ENCODE measurements around the gene GPR179. TPM values are rescaled to one million over a fixed set of nuclear protein-coding genes. Genes with fewer than 3 reads are reported as not detected.

The GPR179 gene
- total RNA-seq, 1 experiment from 2014 or later, result 0.05 TPM

DNA sequence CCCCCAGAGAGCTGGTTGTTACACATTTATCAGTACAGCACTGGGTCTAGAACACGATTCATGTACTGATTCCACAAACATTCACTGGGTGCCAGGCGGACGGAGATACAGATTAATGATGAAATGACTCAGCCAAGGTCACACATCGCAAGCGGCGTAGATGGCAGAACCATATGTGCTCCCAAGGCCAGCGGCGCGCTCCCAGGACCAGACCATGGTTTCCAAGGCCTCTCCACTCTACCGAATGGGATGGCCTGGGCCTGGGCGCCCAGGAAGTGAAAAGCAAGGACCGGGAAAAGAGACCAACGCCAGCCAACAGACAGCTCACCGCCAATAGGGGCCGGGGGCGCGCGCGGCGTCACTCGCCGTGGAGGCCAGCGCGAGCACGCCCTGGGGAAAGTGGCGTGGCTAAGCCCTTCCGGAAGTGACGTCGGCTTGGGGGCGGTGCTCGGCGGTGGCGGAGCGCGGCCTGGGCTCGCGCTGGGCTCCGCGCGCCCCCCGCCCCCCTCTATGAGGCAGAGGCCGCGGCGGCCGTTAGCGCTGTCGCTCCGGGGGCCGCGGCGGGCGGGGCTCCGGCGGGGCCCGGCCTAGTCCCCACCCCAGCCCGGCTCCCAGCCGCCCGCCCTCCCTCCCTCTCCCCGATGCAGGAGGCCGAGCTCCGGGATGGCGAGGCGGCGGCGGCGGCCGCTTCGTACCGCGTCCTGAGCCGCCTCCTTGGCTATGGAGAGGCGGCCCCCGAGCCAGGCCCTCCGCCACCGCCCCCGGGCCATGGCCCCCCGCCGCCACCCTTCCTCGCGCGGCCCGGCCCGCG, 7.9 kb upstream of the GPR179 start, which contains the start of gene SOCS7:
SOCS7 (plus strand) TSS at position 433 of the 811 bp plus-strand sequence; CDS start at position 642, 209 bp downstream.
- POLR2A ChIA-PET, result interaction anchor here (0.6 to 1.4 kb wide), 9 partner anchors 11 to 1750 kb away, joined by 3 to 18 read pairs (median 5); partner anchors contain the start of gene MRM1
- H3K9me3 Mint-ChIP-seq (ENCODE audit: unreplicated experiment), result no peaks in the 10 kb centered on the region
- CTCF ChIA-PET, result interaction anchor here (0.6 to 6.4 kb wide), 10 partner anchors 10 to 875 kb away, joined by 3 to 183 read pairs (median 4); no protein-coding TSS in a partner anchor

DNA sequence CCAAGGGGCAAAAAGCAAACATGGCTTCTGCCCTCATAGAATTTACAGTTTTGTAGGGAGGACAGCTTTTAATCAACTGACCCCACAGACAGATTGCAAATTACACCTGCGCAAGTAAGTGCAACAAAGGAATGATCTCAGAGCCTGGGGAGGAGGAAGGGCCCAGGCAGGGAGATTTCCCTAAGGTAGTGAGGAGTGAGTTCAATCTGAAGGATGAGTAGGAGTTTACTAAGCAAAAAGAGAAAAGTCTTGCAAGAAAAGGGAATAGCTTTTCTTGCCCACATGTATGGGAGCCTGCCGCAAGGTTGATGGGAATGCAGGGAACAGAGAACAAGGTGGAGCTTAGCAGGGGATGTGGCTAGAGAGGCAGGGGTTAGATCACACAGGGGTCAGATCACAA, 6.3 kb upstream of the GPR179 start:
- CTCF ChIA-PET, result interaction anchor here (0.6 to 6.4 kb wide), 10 partner anchors 9 to 143 kb away, joined by 3 to 183 read pairs (median 6); no protein-coding TSS in a partner anchor

More for the DNA sequence above, 7.9 kb upstream of the GPR179 start, which contains the start of gene SOCS7:
- TF ChIP-seq, protein P1, sequence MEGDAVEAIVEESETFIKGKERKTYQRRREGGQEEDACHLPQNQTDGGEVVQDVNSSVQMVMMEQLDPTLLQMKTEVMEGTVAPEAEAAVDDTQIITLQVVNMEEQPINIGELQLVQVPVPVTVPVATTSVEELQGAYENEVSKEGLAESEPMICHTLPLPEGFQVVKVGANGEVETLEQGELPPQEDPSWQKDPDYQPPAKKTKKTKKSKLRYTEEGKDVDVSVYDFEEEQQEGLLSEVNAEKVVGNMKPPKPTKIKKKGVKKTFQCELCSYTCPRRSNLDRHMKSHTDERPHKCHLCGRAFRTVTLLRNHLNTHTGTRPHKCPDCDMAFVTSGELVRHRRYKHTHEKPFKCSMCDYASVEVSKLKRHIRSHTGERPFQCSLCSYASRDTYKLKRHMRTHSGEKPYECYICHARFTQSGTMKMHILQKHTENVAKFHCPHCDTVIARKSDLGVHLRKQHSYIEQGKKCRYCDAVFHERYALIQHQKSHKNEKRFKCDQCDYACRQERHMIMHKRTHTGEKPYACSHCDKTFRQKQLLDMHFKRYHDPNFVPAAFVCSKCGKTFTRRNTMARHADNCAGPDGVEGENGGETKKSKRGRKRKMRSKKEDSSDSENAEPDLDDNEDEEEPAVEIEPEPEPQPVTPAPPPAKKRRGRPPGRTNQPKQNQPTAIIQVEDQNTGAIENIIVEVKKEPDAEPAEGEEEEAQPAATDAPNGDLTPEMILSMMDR (IDR thresholded peaks at IDR 0.05; ENCODE audit: insufficient read depth in 1 of 2, low read depth in 1 of 2, low read length in 1 of 2, severe bottlenecking in 1 of 2, unreplicated experiment in 1 of 2), result no peak
- H3K4me3 ChIP-seq (ENCODE audit: low read depth, low read length), result peak within 1 kb of the TSS; percentile 71
- no TSS peak for BruUV-seq (replicated peaks)
- DNase-seq, result peak; percentile 94 to 97
- Mint-ChIP-seq H3K27me3 (ENCODE audit: insufficient read depth, unreplicated experiment) (no peaks in the 10 kb centered on the region), H3K4me1 (ENCODE audit: low read depth, unreplicated experiment) (peaks cover 30% of the 10 kb centered on the region), H3K27ac (ENCODE audit: unreplicated experiment) (peak within 1 kb of the TSS; percentile 92), H3K4me3 (ENCODE audit: unreplicated experiment) (peak within 1 kb of the TSS; percentile 92), H3K36me3 (ENCODE audit: insufficient read depth, unreplicated experiment) (peaks cover 5% of the 10 kb centered on the region)
- no peaks in the 10 kb centered on the region for H3K9me3 ChIP-seq
- no peaks in the 10 kb centered on the region for H3K27me3 ChIP-seq (replicated peaks; ENCODE audit: control insufficient read depth, insufficient read depth, low read length)
- peaks cover 14% of the 10 kb centered on the region for H3K4me1 ChIP-seq
- intact Hi-C loops (cut with micrococcal nuclease; ENCODE audit: unreplicated experiment), result loop anchor here (10.0 kb wide), 1 partner anchor 133 kb away; no protein-coding TSS in a partner anchor
- no peaks in the 10 kb centered on the region for H3K36me3 ChIP-seq (ENCODE audit: control insufficient read depth, insufficient read depth, low read length)

More for the DNA sequence above, 6.3 kb upstream of the GPR179 start:
- no peak overlapping the region for H3K4me3 ChIP-seq (ENCODE audit: low read depth, low read length)
- peaks cover 23% of the 10 kb centered on the region for H3K4me1 Mint-ChIP-seq (ENCODE audit: low read depth, unreplicated experiment)
- H3K27me3 Mint-ChIP-seq (ENCODE audit: insufficient read depth, unreplicated experiment), result no peaks in the 10 kb centered on the region
- peak overlapping the region; percentile 77 for H3K27ac Mint-ChIP-seq (ENCODE audit: unreplicated experiment)
- intact Hi-C loops (cut with micrococcal nuclease; ENCODE audit: unreplicated experiment), result loop anchor here (10.0 kb wide), 1 partner anchor 135 kb away; no protein-coding TSS in a partner anchor
- no peaks in the 10 kb centered on the region for H3K36me3 ChIP-seq (ENCODE audit: control insufficient read depth, insufficient read depth, low read length)
- H3K9me3 Mint-ChIP-seq (ENCODE audit: unreplicated experiment), result no peaks in the 10 kb centered on the region
- DNase-seq, result no peak
- H3K27me3 ChIP-seq (replicated peaks; ENCODE audit: control insufficient read depth, insufficient read depth, low read length), result no peaks in the 10 kb centered on the region
- H3K4me3 Mint-ChIP-seq (ENCODE audit: unreplicated experiment), result peak overlapping the region; percentile 92
- no peaks in the 10 kb centered on the region for H3K9me3 ChIP-seq
- POLR2A ChIA-PET, result interaction anchor here (1.9 kb wide), 1 partner anchor 65 kb away, joined by 23 read pairs; no protein-coding TSS in a partner anchor
- peaks cover 14% of the 10 kb centered on the region for H3K4me1 ChIP-seq
- peaks cover 5% of the 10 kb centered on the region for H3K36me3 Mint-ChIP-seq (ENCODE audit: insufficient read depth, unreplicated experiment)
- TF ChIP-seq, protein P1 (IDR thresholded peaks at IDR 0.05; ENCODE audit: insufficient read depth in 1 of 2, low read depth in 1 of 2, low read length in 1 of 2, severe bottlenecking in 1 of 2, unreplicated experiment in 1 of 2), result no peak
- BruUV-seq (replicated peaks), result no TSS peak

Data from Caco-2 (cell line).